Stimulated activated CD8-positive, alpha-beta memory T cell treated with anti-CD3 and anti-CD28 coated beads, Interleukin-2, amount 100 ng/mL, for 1 hour (primary cell): ENCODE measurements around the gene SLC37A2.

Source experiments
- DNase-seq, 2 donors: peaks; one replicate each; pipeline ENCODE4 v3.0.0-alpha.2; 2020; ENCODE audit warnings: low read depth in 2 of 2

Gene SLC37A2

DNA sequence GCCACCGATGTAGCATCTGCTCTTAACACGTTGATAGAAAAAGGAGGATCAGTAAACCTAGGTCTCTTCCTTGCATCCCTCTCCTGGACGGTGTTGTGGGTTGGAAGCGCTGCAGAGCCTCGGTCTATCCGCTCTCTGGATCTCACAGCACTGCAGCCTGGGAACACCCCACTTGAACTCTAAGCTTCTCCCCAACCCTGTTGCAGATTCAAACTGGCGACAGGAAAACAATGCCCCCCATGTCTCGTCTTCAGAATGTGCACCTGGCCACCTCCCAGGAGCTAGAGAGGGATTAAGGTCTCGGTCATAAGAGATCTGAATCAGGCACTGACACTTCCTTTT lies 47.9 kb downstream of the SLC37A2 start:
- no peak for DNase-seq

DNA sequence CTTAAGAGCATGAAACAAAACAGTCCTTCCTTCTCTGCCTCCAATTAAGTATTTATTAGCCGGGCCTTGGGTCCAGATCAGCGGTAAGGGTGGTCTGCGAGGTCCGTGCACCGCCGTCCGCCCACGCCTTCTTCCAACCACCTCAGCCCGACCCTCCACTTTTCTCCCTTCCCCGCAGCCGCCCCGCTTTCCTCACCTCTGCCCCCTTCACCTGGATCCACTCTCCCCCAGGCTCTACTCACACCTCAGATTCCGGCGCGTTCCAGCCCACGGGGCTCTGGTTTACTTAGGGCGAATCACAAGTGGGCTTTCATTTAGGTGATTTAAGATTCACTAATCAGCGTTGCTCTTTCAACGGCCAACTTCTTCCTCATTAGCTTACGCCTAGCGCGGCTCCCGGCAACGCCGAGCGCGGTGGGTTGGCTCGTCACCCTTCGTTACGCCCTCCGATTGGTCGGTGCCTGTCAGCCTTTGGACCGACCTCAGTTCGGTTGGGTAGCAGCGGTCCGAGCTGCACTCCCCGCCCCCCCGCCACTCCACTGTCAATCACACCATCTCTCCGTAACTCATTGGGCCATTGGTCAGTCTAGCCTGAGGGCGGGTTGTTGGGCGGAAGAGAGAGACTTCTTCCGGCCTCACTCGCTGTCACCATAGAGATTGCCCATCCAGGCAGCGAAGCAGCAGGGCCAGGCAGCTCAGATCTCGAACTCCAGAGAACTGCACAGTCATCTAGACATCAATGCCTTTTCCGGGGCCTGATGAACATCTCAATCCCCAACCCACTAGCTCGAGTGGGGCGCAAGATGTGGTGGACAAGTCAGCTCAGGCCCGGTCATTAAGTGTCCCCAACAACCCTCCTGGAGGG lies 48.5 kb downstream of the SLC37A2 start, which contains the start of gene TMEM218:
TMEM218 (minus strand) TSS at position 284 of the 865 bp plus-strand sequence. CDS start 9,385 bp downstream, outside the sequence.
- DNase-seq, result peak; percentile 89 to 91

DNA sequence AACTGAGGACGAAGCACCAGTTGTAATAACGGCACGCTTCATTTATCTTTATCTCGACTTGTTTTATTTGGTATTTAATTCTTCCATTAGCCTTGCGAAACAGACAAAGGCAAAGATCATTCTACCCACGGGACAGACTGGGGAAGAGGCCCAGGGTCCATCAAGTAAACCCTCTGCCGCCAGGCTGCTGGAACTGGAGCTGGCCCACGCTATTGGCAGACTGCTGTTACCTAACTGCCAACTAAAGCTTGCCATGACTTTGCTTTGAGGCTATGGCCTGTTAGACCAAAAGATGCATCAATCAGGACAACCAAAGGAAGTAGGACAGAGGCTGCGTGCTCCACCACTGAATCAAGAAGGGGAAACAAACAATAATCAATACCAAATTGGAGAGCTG lies 49.1 kb downstream of the SLC37A2 start:
- no peak for DNase-seq

DNA sequence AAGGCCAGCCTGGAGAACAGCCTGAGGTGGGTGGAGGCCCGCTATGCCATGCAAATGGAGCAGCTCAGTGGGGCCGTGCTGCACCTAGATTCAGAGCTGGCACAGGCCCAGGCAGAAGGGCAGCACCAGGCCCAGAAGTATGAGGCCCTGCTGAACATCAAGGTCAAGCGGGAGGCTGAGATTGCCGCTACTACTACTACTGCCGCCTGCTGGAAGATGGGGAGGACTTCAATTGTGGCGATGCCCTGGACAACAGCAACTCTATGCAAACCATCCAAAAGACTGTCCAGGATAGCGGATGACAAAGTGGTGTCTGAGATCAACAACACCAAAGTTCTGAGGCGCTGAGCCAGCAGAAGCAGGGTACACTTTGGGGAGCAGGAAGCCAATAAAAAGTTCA lies 51.4 kb downstream of the SLC37A2 start:
- no peak for DNase-seq

DNA sequence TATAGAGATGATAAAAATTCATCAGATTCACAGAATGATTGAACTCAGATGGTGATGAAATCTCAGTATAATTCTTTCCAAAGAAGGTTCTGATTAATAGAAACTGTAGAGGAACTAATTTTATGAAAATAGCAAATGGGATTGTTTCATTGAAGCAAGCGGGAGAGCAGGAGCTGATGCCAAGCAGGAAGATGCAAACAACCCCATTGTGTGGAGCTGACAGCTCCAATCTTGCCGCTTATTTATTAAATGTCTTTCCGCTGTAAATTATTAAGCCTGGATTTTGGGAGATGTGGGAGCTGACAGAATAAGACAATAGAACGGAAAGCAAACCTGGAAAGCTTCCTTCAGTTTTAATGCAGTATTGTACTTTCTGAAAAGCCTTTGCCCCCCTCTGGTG lies 54.3 kb downstream of the SLC37A2 start:
- DNase-seq, result no peak

DNA sequence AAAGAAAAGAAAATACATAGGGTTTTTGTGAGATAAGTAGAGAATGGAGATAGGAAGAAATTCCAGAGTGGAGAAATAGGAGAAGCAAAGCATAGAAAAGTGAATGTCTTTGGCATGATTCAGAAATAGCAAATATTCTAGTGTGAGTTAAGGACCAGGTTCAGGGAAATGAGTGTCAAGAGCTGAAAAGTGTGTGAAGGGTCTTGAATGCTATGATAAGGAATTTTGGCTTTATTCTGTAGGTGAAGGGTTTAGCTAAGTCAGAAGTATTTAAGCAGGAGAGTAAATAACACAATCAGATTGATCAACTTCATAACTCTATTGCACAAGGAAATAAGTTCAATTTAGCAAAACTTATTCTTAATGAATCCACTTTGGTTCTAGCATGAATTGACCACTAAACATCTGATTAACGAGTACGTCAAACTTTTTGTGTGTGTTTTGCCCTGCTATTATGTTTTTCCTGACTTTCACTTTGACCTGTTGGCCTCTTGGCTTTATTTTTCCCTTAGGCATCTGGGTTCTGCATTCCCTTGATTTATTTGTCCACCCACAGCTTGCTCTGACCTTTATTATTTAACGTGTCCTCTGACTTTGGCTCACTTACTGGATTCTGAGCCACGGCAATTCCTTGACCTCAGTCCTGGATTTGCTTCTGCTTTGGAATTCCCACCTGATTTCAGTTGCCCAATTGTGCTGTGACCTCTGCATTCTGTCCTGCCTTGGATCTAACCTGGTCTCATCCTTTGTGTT lies 60.3 kb downstream of the SLC37A2 start:
- no peak for DNase-seq

DNA sequence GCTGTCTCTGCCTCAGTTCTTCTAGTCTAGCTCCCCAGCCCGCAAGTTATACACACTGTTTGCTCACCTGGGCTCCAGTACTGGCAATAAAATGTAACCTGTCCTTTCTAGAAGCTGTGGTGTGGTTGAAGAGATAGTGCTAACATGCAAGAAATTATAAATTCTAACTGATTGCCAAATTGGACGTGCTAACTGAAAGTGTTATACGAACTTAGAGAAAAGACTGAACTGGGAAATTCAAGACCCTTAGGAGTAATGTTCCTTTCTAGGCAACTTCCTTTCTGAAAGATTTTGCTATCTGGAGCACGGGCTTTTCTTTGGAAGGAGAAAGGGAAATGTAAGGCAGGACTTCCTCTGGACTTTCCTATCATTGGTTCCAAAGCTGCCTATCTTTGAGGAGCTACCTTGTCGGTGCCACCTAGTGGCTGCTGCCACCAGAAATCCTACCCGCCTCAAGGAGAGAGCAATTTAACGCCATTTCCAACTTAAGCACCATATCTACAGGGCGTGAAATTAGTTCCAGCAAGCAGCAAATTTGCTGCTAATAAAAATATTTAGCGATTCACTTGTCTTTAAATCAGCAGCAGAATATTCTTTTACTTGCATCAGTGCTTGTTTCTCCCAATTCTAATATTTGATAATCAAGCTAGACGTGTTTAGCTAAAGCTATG lies 61.0 kb downstream of the SLC37A2 start:
- no peak for DNase-seq

DNA sequence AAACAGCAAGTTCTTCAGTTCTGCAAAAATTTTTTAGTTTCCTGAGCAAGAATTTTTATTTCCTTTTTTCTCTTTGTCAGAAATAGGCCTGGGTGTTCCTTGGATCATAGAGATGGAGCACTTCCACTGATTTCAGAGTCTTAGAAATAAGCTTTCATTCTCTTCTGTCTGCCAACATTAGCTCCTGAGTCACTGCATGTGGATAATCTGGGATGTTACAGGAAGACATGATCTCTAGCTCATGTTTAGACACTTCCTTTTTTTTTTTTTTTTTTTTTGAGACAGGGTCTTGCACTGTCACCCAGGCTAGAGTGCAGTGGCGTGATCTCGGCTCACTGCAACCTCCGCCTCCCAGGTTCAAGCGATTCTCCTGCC lies 61.5 kb downstream of the SLC37A2 start:
- DNase-seq, result no peak

DNA sequence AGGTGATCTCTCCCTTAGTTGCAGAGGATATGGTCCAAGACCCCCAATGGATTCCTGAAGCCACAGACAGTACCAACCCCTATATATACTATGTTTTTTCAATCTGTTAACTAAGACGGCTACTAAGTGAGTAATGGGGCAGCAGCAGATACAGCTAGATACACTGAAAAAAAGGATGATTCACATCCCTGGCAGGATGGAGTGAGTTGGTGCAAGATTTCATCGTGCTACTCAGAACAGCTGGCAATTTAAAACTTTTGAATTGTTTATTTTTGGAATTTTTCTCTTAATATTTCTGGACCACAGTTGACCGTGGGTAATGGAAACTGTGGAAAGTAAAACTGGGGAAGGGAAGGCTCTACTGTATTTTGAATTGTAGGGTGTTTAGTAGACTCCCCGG lies 65.3 kb downstream of the SLC37A2 start:
- no peak for DNase-seq

DNA sequence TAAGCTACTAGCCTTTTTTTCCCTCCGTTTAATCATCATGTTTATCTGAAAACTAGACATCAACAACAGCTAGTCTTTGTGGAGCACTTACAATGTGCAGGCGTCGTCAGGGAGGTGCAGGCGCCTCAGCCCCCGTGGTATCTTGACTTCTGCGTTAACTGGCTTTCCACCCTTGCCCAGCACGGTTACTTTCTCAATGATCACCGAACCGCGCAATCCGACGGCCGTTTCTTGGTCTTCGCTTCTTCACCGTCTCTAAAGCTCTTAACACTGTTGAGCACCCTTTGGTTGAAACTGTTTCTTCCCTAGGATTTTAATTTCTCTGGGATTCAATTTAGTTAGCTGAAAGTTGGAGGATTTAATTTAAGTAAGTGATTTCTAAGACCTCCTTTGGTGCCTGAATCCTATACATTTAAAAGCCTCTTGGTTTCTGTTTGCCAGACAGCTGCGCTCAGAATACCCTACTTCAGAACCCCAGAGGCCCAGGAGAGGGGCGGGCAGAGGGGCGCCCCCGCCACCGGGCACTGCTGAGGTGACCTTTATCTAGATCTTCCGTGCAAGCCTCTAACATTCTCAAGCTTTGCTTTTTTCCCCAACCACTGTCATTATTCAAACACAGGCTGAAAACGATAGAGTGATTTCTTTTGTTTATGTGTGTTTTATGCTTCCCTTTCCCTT lies 66.3 kb downstream of the SLC37A2 start:
- DNase-seq, result no peak

DNA sequence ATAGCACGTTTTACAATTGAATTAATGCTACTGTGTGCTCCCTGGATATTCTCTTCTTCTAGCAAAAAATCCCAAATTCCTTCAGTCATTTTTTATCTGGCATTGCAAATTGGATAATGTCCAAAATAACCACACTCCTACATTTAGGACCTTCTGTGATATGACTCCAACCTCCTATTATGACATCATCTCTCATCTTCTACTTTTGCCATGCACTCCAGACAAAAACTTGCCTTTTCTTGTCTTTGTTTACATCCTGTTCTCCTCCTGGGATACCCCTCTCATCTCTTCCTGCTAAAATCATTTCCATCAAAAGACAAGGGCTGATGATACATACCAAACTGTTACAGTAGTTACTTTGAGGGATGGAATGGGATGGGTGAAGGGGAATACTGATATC lies 69.0 kb downstream of the SLC37A2 start:
- no peak for DNase-seq

DNA sequence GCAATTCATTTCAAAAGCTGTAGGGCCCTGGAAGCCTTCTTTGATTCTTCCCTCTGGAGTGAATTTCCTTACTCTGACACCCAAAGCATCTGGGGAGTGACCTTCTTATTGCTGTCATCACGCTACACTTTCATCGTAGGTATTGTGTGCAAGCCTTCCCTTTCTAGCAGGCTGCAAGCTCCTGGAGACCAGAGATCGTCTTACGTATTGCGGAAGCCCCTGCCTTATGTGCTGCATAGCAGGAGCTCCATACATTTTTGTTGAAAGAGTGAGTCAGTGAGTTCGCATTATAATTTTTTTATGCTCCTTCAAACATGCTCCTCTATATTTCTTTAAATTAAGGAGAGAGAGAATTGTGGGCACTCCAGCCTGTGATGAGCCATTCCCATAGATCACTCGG lies 69.5 kb downstream of the SLC37A2 start:
- DNase-seq, result no peak

DNA sequence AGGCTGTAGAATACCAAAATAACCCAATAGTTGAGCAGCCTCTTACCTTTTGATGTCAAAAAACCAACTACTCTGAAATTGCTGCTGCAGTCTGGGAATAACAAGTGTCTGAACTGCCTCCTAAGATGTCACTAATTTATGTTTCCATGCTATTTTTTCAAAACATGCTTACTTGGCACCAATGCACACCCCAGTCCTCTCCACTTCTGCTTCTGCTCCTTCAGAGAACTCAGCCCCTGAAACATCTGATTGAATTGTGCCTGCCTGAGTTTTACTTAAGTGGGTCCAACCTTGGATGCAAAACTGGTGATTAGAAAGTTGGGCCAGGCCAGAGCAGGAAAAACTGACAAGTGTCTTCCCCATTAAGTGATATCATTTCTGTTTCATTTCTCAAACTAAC lies 72.9 kb downstream of the SLC37A2 start:
- no peak for DNase-seq

DNA sequence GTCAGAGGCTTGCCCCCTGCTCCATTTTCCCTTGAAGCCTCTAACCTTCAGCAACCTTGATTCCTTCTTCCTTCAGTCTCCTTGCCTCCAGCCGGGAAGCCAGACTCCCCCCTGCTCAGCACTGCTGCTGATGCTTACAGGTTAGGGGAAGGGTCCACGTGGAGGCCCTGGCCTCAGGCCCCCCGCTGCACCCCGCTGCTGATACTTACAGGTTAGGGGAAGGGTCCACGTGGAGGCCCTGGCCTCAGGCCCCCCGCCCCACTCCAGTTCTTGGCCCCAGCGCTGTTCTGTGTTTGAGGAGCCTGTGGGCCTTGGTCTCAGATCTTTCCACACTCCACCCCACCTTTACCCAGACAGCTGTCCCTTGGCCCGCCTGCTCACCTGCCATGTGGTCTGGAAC lies 75.9 kb downstream of the SLC37A2 start:
- no peak for DNase-seq

DNA sequence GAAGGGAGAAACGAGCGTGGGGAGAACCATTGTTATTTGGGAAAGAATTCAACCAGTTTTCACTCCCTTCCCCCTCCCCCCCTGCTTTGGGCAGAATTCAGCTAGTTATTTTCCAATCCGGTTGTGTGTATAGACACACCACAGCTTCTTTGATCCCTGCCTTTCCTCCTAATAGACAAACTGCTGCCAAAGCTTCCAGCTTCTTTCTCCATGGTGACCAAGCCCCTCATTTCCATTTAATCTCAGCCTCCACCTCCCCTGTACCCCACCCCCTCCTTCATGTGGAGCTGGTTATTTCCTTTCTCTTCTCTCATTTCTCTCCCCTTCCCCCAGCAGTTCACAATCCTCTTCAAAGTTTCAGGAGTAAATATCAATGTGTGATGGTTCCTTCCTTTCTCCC lies 76.7 kb downstream of the SLC37A2 start:
- DNase-seq, result no peak
